Effector CD4-positive, alpha-beta T cell (primary cell): Measurements from ENCODE around the gene SLC19A1.

Experiments
- DNase-seq: peaks from one replicate; pipeline ENCODE4 v3.0.0-alpha.2; 2020

Gene SLC19A1

DNA sequence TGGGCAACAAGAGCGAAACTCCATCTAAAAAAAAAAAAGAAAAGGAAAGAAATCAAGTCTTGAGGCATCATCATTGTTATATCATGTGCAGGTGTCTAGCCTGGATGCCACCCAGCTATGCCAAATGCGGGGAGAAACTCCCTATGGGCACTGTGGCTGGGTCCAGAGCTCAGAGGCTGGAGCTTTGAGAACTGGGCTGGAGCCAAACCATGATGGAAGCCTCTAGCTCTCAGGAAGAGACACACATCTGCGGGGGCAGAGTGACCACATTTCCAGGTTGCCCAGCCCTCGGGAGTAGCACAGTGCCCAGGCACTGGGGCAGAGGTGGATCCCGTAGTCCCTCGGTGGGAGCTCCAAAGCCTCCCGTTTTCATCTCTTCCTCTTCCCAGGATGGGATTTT lies 78.4 kb downstream of the SLC19A1 start:
- DNase-seq: no peak

DNA sequence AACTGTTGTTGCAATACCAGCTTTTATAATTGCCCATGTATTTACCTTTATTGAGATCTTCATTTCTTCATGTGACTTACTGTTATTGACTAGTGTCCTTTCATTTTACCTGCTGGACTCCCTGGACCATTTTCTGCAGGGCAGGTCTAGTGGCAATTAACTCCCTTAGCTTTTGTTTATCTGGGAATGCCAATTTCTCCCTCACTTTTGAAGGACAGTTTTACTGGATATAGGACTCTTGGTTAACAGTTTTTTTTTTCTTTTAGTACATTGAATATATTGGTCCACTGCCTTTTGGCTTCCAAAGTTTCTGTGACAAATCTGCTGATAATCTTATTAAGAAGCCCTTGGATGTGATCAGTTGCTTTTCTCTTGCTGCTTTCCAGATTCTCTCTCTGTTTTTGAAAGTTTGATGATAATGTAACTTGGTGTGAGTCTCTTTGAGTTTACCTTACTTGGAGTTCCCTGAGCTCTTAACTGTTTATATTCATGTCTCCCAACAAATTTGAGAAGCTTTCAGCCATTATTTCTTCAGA lies 80.4 kb downstream of the SLC19A1 start:
- no peak for DNase-seq

GRCh38 chr21:45461369-45461750 lies 80.9 kb downstream of the SLC19A1 start:
- no peak for DNase-seq

DNA sequence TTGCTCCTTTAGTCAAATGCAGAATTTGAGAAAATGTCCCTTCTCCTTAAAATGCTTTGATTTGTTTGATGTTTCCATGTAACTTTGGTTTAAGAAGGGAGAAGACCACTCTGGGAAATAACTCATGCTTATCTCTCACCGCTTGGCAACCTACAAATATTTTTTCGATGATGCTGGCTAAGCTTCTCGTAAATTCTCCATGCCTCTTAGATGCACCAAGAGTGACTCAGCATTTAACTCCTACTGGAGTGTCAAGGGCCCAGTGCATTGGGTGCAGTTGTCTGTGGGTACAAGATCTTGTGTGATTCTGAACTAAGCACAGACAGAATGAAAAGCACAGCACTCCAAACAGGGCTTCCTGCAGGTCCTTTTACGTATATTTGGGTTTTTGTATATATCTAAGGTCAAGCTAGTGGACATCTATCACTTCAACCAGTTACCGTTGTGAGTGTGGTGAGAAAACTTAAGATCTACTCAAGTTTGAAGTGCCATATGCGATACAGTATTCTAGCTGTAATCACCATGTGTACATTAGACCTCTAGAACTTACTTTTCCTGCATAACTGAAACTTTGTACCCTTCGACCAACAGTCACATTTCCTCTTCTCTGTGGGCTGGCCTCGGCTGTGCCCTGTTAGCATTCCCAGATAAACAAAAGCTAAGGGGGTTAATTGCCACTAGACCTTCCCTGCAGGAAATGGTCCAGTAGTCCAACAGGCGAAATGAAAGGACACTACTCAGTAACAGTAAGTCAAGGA lies 81.5 kb downstream of the SLC19A1 start:
- no peak for DNase-seq

- no peak for DNase-seq
These were observed 82.2 kb downstream of the SLC19A1 start for GRCh38 chr21:45460011-45460565.

- DNase-seq: no peak
These were observed 82.8 kb downstream of the SLC19A1 start for GRCh38 chr21:45459171-45460010.

DNA sequence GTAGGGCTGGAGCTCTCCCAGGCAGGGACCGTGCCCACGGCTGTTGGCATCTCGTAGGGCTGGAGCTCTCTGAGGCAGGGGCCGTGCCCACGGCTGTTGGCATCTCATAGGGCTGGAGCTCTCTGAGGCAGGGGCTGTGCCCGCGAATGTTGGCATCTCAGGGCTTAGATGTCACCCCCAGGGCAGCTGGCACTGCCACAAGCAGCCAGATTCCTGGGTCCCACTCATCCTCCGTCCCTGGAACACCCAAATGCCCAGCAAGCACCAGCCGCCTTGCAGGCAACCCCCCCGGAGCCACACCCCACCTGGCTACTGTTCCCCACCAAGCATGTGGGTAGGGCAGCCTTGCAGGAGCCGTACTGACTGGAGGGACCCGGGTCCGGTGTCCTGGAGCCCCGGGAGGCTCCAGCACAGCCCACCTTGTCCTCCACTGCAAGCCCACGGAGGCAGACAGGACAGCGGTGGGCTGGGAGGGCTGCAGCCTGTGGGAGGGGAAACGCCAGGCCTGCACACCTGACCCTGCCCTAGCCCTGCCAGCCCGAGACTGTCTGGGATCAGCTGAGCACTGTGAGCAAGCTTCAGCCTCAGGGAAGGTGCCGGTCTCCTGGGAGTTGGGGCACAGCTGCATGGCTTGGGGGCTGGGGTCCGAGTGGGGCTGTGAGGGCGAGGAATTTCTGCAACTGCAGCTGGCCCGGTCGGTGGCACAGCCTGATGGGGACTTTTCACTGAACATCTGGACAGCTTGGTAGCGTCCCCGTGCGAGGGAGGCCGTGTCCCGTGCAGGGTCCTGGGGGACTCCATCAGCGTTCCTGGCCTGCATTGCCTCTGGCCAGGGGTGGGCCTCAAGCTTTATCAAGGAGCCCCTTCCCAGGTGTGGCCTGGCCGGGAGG lies 83.7 kb downstream of the SLC19A1 start:
- no peak for DNase-seq

DNA sequence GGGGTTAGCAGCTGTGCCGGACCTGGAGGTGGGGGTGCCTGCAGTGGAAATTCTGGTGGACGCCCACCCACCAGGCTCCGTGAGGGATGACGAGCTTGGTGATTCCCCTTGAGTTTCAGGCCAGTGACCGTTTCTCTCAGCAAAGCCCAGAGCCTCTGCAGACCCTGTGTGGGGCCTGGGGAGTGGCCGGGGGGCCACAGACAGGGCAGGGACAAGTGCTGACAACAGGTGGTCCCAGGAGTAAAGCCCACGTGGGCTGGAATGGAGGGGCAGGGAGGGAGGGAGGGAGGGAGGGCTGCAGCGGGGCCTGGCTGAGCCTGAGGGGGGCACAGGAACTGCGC lies 84.4 kb downstream of the SLC19A1 start:
- no peak for DNase-seq

DNA sequence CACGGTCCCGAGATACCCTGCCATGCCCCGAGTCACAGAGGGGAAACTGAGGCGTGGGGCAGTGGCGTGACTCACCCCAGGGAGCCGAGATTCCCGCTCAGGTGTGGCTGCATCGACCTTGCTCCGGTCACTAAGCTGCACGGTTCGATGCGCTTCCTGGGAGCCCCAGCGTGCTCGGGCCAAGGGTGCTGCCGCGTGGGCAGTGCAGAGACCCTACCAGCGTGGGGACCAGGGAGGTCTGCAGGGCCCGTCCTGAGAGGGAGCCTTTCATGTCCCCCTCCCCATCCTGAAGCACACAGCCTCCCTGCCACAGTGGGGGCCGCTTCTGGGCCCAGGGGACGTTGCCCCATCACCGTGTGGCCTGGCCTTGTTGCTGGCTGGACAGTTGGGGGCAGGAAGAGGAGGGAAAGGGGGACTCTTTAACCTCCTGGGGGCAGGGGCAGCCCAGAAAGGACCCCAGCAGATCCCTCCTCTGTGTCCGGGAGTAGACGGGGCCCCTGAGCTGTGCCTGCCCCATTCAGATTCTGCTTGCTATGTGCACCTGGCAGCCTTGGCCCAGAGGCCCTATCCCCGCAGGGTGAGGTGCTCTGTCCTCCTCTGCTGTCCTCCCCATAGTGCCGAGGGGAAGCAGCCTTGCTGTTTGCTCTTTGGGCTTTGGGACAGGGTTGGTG lies 84.9 kb downstream of the SLC19A1 start:
- DNase-seq: no peak

DNA sequence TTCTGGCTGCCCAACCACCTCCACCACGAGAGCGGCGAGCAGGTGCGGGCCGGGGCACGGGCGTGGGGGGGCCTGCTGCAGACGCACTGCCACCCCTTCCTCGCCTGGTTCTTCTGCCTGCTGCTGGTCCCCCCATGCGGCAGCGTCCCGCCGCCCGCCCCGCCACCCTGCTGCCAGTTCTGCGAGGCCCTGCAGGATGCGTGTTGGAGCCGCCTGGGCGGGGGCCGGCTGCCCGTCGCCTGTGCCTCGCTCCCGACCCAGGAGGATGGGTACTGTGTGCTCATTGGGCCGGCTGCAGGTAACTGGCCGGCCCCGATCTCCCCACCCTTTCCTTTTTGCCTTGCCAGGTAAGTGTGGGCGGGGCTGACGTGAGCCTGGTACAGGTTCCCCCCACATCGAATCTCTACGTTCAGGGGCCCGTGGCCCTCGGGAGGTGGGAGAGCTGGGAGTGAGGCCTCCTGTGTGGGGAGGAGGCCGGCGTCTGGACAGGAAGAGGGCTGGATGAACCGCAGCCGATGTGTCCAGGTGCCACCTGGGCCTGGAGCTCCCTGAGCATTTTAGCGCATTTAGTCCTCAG lies 85.6 kb downstream of the SLC19A1 start:
- no peak for DNase-seq

DNA sequence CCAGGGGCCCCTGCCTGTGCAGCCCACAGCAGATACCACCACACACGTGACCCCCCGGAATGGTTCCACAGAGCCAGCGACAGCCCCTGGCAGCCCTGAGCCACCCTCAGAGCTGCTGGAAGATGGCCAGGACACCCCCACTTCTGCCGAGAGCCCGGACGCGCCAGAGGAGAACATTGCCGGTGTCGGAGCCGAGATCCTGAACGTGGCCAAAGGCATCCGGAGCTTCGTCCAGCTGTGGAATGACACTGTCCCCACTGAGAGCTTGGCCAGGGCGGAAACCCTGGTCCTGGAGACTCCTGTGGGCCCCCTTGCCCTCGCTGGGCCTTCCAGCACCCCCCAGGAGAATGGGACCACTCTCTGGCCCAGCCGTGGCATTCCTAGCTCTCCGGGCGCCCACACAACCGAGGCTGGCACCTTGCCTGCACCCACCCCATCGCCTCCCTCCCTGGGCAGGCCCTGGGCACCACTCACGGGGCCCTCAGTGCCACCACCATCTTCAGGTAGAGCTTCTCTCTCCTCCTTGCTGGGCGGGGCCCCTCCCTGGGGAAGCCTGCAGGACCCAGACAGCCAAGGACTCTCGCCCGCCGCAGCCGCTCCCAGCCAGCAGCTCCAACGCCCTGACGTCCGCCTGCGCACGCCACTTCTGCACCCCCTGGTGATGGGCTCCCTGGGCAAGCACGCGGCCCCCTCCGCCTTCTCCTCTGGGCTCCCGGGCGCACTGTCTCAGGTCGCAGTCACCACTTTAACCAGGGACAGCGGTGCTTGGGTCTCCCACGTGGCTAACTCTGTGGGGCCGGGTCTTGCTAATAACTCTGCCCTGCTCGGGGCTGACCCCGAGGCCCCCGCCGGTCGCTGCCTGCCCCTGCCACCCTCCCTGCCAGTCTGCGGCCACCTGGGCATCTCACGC lies 86.3 kb downstream of the SLC19A1 start:
- DNase-seq: no peak

DNA sequence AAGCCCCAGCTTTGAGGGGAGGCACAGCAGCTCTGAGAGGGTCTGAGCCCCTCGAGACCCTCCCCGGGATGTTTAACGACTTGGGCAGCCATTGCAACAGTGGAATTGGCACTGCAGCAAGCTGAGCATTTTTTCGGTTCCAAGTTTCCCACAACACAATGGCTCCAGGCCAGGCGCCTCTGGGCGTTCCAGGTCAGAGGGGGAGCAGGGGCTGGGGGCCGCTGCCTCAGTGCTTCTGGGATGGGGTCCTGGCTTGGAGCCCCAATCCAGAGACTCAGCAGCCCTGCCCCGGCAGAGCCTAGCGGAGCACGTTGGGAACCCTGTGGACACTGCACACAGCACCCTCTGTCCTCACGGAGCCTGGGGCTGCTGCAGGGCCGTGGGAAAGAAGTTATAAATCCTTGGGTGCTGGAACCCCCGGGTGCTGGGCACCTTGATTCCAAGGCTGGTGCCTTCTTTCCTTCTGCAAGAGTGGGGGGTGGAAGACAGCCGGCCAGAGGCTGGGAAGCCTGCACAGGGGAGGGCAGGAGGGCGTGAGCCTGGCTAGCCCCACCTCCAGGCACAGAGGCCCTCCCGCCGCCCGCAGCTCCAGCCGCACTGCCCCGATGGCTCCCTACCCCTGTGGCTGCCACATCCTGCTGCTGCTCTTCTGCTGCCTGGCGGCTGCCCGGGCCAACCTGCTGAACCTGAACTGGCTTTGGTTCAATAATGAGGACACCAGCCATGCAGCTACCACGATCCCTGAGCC lies 87.1 kb downstream of the SLC19A1 start:
- DNase-seq: no peak

GRCh38 chr21:45454060-45454925 lies 87.9 kb downstream of the SLC19A1 start:
- no peak for DNase-seq

- no peak for DNase-seq
These were observed 88.8 kb downstream of the SLC19A1 start for GRCh38 chr21:45453308-45453950.

- DNase-seq: no peak
These were observed 89.4 kb downstream of the SLC19A1 start for GRCh38 chr21:45452696-45453307.

DNA sequence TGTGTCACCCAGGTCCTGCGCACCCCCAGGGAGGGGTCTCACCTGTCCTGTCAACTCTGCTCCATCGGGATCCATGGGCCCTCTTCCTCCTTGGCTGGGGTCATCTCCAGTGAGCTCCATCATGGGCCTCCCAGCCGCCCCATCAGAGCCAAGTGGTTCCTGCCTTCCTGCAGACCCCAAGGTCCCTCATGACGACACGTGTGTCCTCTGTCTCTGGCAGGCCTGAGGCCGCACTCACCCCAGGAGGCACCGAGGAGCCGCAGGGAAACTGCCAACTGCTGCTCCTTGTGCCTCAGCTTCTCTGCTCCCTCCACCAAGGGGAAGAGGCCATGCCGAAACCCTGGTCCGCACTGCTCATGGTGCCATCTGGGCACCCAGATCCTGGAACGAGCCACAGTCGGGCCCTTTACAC lies 90.5 kb downstream of the SLC19A1 start:
- no peak for DNase-seq

DNA sequence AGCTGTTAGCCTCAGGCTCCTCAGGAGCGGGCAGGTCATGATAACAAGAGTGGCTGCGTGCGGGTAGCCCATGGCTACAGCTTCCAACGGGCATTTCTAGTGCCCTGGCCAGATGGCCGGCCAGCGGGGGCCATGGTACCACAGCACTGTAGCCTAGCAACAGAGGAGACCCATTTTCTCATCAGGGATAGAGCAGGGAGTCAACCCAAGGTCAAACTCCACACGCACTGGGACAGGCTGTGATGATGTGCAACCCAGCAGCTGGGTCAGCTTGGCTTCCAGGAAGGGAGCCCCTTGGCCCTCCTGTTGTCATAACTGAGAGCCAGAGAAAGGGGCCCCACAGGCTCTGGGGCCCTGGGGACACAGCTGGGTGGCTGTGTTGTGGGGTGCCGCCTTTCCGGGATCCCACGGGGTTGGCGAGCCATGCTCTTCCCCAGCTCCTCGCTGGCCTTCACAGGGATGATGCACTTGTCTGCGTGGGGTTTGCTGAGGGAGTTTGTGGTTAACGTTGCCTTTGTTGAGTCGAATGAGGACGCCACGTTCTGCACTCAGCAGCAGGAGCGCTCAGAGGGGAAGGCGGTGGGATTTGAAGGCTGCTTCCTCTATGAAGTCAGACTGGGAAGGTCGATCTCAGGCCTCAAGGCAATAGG lies 91.0 kb downstream of the SLC19A1 start:
- no peak for DNase-seq
